ENCODE results near the gene CTDSPL.

The CTDSPL gene

GRCh38 chr3:37996785-37997301, 135.2 kb downstream of the CTDSPL start:
- no peak overlapping the region for H3K4me3 ChIP-seq (ENCODE audit: low read depth, low read length)
- TF ChIP-seq CTCF (IDR thresholded peaks at IDR 0.05; ENCODE audit: insufficient read depth, low read depth, low read length, missing control alignments) = peak; percentile 98
- DNase-seq (ENCODE audit: low read depth) = peak; percentile 90

DNA sequence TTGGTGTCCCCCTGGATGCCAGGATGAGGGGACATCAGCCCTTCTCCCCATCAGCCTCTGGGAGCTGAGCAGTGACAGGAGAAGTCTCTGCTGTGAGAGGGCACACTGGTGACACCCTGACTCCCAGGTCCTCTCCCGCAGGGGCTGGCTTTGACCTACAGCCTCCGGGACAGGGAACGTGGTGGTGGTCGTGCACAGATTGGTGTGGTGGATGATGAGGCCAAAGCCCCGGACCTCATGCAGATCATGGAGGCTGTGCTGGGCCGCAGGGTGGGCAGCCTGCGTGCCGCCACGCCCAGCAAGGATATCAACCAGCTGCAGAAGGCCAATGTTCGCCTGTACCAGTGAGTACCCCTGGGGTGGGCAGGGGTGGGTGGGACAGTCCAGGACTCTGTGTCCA, 135.7 kb downstream of the CTDSPL start:
- no peak overlapping the region for H3K4me3 ChIP-seq (ENCODE audit: low read depth, low read length)
- DNase-seq (ENCODE audit: low read depth) = no peak
- no peak for TF ChIP-seq CTCF (IDR thresholded peaks at IDR 0.05; ENCODE audit: insufficient read depth, low read depth, low read length, missing control alignments)

GRCh38 chr3:37997791-37998370, 136.2 kb downstream of the CTDSPL start:
- no peak overlapping the region for H3K4me3 ChIP-seq (ENCODE audit: low read depth, low read length)
- no peak for TF ChIP-seq CTCF (IDR thresholded peaks at IDR 0.05; ENCODE audit: insufficient read depth, low read depth, low read length, missing control alignments)
- no peak for DNase-seq (ENCODE audit: low read depth)

DNA sequence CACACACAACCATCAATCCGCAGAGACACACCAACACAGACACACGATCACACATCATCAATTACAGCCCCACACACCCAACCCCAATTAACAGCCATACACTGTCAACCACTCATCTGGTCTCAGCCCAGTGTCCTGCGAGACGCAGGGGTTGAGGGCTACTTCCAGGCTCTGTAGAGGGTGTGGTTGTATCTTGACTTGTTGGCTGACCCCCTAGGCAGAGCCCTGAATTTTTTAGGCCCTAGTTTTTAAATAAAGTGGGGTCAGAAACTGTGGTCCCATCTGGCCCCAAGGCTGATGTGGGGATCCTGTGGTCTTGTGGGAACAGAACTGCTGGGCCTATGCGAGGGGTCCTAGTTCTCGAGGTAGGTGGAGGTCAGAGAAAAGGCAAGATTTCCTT, 138.2 kb downstream of the CTDSPL start:
- H3K4me3 ChIP-seq (ENCODE audit: low read depth, low read length) = no peak overlapping the region
- no peak for TF ChIP-seq CTCF (IDR thresholded peaks at IDR 0.05; ENCODE audit: insufficient read depth, low read depth, low read length, missing control alignments)
- no peak for DNase-seq (ENCODE audit: low read depth)

GRCh38 chr3:38000242-38000916, 138.7 kb downstream of the CTDSPL start:
- no peak for DNase-seq (ENCODE audit: low read depth)
- H3K4me3 ChIP-seq (ENCODE audit: low read depth, low read length) = no peak overlapping the region
- TF ChIP-seq CTCF (IDR thresholded peaks at IDR 0.05; ENCODE audit: insufficient read depth, low read depth, low read length, missing control alignments) = no peak

- DNase-seq (ENCODE audit: low read depth) = no peak
- TF ChIP-seq CTCF (IDR thresholded peaks at IDR 0.05; ENCODE audit: insufficient read depth, low read depth, low read length, missing control alignments) = no peak
- H3K4me3 ChIP-seq (ENCODE audit: low read depth, low read length) = no peak overlapping the region
Observed at GRCh38 chr3:38000965-38001455, 139.3 kb downstream of the CTDSPL start.
